Panc1 (cell line): ENCODE results near the gene THBS2. TPM values are rescaled to one million over a fixed set of nuclear protein-coding genes. Genes with fewer than 3 reads are reported as not detected.
"Not testable (repeated sequence)": the region's sequence is repeated elsewhere in the genome, so short reads cannot be mapped to it uniquely, and the experiment has no call there.

ENCODE experiments used
- ATAC-seq: fragments of 200-7000 bp; cut with Tn5 transposase; 2 replicates; pipeline ENCODE4 v1.9.1; 2020; ENCODE audit warnings: mild to moderate bottlenecking, moderate library complexity
- BruUV-seq: library from RNA; stranded (reverse); fragments of 400-500 nt; replicated peaks from 2 replicates; lab custom pipeline; 2021; lab: Mats Ljungman, UMichigan
- CTCF ChIA-PET: fragments of 300-600 bp; sonication (Branson Sonifier 250); formaldehyde crosslinking; loops from one replicate; lab custom pipeline; 2022; ENCODE audit warnings: antibody characterized with exemption; lab: Charles Lee
- POLR2A ChIA-PET: fragments of 300-600 bp; sonication (Branson Sonifier 250); formaldehyde crosslinking; loops from one replicate; lab custom pipeline; 2022; ENCODE audit warnings: antibody characterized with exemption; lab: Charles Lee
- DNase-seq: peaks from one replicate; pipeline ENCODE4 v3.0.0-alpha.2; 2010; ENCODE audit warnings: low read depth, low spot score
- H3K27ac ChIP-seq: 2 replicates; pipeline ENCODE4 v1.5.1; 2011; ENCODE audit warnings: mild to moderate bottlenecking, low read length, inconsistent platforms
- H3K27me3 ChIP-seq: fragments of 200-500 bp; sonication (Bioruptor generic); 2 replicates; pipeline ENCODE4 v1.6.0; 2014; ENCODE audit warnings: low read length, inconsistent platforms; ENCODE audit not compliant: control insufficient read depth, insufficient read depth
- H3K36me3 ChIP-seq: fragments of 200-500 bp; sonication (Bioruptor generic); 2 replicates; pipeline ENCODE4 v1.5.1; 2014; ENCODE audit warnings: inconsistent platforms, mild to moderate bottlenecking, low read length, moderate library complexity; ENCODE audit not compliant: control insufficient read depth, insufficient read depth
- H3K4me1 ChIP-seq: 2 replicates; pipeline ENCODE4 v1.5.1; 2011; ENCODE audit warnings: inconsistent platforms, mild to moderate bottlenecking, low read length, moderate library complexity; ENCODE audit not compliant: control insufficient read depth, insufficient read depth
- H3K4me3 ChIP-seq, 2 experiments: 2 replicates each; pipeline ENCODE4 v1.5.1; 2011 to 2012; ENCODE audit warnings: low read depth in 2 of 2, low read length in 2 of 2, mild to moderate bottlenecking in 2 of 2, inconsistent platforms in 1 of 2, moderate library complexity in 1 of 2
- H3K9me3 ChIP-seq: fragments of 200-500 bp; sonication (Bioruptor generic); 2 replicates; pipeline ENCODE4 v1.5.1; 2014; ENCODE audit warnings: low read depth, mild to moderate bottlenecking, inconsistent platforms, low read length, moderate library complexity; ENCODE audit not compliant: control insufficient read depth, insufficient read depth
- POLR2AphosphoS5 ChIP-seq: IDR thresholded peaks from 2 replicates; pipeline ENCODE4 v1.6.1; 2012; ENCODE audit warnings: mild to moderate bottlenecking, low read depth, low read length, moderate library complexity
- SIN3A ChIP-seq: IDR thresholded peaks from 2 replicates; pipeline ENCODE4 v1.6.1; 2012; ENCODE audit warnings: low read depth, mild to moderate bottlenecking, low read length, moderate library complexity, borderline replicate concordance; ENCODE audit not compliant: insufficient read depth
- TCF7L2 ChIP-seq: IDR thresholded peaks from 2 replicates; pipeline ENCODE4 v1.6.1; 2011; ENCODE audit warnings: mild to moderate bottlenecking, low read depth, low read length, inconsistent platforms
- in situ Hi-C: cut with HindIII; loops from 2 replicates; pipeline ENCODE4 v1.10.0; 2016; ENCODE audit warnings: low sequenced_read_pairs, low pct_unique_long_range_greater_than_20kb
- intact Hi-C: fragments of 100-400 bp; cut with micrococcal nuclease; formaldehyde crosslinking; loops from one replicate; pipeline ENCODE4 v1.10.0; 2022; ENCODE audit not compliant: unreplicated experiment
- total RNA-seq: library from RNA; stranded (reverse); gene quantifications from one replicate; pipeline ENCODE4 v1.2.1, GENCODE V29; 2021; ENCODE audit not compliant: unreplicated experiment
- TF ChIP-seq, protein P1 (sequence below), 2 experiments: IDR thresholded peaks; 2 replicates each; pipeline ENCODE4 v1.6.1; 2011 to 2012; ENCODE audit warnings: low read depth in 2 of 2, control low read depth in 1 of 2, low read length in 1 of 2, mild to moderate bottlenecking in 1 of 2, moderate library complexity in 1 of 2; ENCODE audit not compliant: insufficient read depth in 1 of 2
- TF ChIP-seq, protein P2 (sequence below): fragments of 450-650 bp; IDR thresholded peaks from 2 replicates; pipeline ENCODE4 v1.5.1; 2017; ENCODE audit warnings: mild to moderate bottlenecking

Gene THBS2
- total RNA-seq, 1 experiment from 2014 or later = 0.05 TPM

DNA sequence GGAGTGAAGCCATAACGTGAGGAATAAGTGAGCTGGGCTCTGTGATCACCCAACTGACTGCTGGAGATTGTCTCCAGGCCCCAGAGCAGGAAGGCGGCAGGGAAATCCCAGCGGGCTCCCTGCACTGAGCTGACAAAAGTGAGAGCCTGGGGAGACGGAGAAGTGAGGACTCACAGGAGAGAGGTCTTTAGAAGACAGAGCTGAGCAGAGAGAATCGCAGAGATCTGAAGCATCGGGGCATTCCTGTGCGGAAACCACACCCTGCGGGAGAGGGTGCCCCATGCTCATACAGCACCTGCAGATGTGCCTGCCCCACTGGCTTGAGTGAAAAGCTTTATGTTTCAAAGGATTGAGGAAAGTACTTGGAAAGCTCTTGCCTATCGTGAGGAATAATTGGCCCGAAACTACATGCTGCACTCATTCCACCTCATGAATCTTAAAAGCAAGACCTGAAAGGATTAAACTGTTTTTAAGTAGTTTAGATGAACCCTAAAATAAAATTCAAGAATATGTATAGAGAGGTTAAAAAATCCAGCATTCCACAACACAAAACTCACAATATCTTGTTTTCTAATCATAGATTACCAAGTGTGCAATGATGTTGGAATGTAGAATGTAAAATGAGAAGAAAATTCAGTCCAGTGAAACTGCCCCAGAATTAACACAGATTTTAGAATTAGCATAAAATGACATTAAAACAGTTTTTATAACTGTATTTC lies 17.7 kb upstream of the THBS2 start:
- Histone ChIP-seq H3K27ac (no peak overlapping the region), H3K4me1 (no peaks in the 10 kb centered on the region), H3K36me3 (no peaks in the 10 kb centered on the region), H3K4me3 (no peak overlapping the region), H3K27me3 (no peaks in the 10 kb centered on the region), H3K9me3 (no peaks in the 10 kb centered on the region)
- intact Hi-C loops = no loop called here
- in situ Hi-C loops = no loop called here
- BruUV-seq = no TSS peak
- ChIA-PET CTCF (no interaction called here), POLR2A (no interaction called here)
- DNase-seq (no peak), ATAC-seq (no peak)
- no peak for TF ChIP-seq POLR2AphosphoS5

DNA sequence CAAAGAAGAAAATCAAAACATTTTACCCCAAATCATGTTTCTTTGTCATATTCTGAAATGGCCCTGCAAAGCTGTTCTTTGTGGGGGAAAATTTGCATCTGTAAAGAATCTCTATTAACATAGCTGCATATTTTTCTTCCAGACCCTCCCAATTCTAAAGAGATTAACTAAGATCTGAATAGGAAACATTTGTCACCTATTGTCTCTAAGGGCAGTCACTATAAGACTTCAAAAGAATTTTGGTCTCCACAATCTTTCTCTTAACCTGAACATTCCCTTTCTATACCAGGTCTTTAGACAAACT lies 16.4 kb upstream of the THBS2 start:
- ATAC-seq, POLR2A ChIA-PET, H3K4me3 ChIP-seq, intact Hi-C loops, CTCF ChIA-PET, H3K4me1 ChIP-seq, H3K27ac ChIP-seq, in situ Hi-C loops, H3K27me3 ChIP-seq, BruUV-seq, H3K36me3 ChIP-seq, H3K9me3 ChIP-seq, DNase-seq: not testable (repeated sequence)

DNA sequence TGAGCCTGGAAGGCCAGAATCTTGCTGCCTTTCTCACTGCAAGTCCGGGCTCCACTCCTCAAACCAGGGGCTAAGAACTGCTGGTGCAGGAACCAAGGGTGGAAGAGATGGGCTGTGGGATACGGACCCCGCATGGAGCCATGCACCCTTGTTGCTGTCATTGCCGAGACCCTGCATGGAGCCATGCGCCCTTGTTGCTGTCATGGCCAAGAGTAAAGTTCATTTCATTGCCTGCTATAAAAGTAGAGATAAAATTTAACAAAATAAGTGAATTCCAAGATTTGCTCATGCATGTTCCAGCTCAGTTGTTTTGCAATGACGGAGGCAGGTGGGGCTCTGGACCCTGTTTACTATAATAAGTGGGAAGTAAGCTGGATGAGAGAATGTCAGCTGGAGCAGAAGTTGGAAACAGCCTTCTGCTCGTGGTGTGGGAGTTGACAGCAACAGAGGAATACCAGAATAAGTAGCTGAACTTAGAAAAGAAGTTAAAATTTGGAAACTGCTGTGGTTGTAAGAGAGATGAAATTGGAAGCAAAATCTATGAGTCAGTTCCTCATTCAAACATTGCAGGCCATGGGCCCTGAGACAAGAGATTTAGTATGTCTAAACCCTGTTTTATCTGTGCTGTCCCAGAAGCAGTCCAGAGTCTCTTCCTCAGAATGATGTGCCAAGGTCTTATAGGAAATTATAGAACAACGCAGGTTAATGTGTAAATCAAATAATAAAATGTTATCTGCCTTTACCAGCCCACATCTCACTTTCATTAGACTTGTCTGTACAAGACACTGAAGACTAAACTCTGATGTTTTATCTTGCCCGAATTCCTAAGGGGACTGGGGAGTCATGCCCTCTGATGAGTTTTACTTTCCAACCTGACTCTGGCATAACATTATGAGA lies 15.8 kb upstream of the THBS2 start:
- CTCF ChIA-PET = no interaction called here
- Histone ChIP-seq H3K36me3 (no peaks in the 10 kb centered on the region), H3K9me3 (no peaks in the 10 kb centered on the region), H3K27me3 (no peaks in the 10 kb centered on the region), H3K4me1 (no peaks in the 10 kb centered on the region), H3K27ac (no peak overlapping the region), H3K4me3 (no peak overlapping the region)
- DNase-seq (no peak), ATAC-seq (no peak)
- intact Hi-C loops (no loop called here), in situ Hi-C loops (no loop called here)
- TF ChIP-seq SIN3A (no peak), TCF7L2 (no peak), POLR2AphosphoS5 (no peak)
- TF ChIP-seq, protein P1, sequence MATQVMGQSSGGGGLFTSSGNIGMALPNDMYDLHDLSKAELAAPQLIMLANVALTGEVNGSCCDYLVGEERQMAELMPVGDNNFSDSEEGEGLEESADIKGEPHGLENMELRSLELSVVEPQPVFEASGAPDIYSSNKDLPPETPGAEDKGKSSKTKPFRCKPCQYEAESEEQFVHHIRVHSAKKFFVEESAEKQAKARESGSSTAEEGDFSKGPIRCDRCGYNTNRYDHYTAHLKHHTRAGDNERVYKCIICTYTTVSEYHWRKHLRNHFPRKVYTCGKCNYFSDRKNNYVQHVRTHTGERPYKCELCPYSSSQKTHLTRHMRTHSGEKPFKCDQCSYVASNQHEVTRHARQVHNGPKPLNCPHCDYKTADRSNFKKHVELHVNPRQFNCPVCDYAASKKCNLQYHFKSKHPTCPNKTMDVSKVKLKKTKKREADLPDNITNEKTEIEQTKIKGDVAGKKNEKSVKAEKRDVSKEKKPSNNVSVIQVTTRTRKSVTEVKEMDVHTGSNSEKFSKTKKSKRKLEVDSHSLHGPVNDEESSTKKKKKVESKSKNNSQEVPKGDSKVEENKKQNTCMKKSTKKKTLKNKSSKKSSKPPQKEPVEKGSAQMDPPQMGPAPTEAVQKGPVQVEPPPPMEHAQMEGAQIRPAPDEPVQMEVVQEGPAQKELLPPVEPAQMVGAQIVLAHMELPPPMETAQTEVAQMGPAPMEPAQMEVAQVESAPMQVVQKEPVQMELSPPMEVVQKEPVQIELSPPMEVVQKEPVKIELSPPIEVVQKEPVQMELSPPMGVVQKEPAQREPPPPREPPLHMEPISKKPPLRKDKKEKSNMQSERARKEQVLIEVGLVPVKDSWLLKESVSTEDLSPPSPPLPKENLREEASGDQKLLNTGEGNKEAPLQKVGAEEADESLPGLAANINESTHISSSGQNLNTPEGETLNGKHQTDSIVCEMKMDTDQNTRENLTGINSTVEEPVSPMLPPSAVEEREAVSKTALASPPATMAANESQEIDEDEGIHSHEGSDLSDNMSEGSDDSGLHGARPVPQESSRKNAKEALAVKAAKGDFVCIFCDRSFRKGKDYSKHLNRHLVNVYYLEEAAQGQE (IDR thresholded peaks at IDR 0.05; ENCODE audit: insufficient read depth in 1 of 2, low read depth in 2 of 2, low read length in 1 of 2) = no peak
- TF ChIP-seq, protein P2, sequence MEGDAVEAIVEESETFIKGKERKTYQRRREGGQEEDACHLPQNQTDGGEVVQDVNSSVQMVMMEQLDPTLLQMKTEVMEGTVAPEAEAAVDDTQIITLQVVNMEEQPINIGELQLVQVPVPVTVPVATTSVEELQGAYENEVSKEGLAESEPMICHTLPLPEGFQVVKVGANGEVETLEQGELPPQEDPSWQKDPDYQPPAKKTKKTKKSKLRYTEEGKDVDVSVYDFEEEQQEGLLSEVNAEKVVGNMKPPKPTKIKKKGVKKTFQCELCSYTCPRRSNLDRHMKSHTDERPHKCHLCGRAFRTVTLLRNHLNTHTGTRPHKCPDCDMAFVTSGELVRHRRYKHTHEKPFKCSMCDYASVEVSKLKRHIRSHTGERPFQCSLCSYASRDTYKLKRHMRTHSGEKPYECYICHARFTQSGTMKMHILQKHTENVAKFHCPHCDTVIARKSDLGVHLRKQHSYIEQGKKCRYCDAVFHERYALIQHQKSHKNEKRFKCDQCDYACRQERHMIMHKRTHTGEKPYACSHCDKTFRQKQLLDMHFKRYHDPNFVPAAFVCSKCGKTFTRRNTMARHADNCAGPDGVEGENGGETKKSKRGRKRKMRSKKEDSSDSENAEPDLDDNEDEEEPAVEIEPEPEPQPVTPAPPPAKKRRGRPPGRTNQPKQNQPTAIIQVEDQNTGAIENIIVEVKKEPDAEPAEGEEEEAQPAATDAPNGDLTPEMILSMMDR = no peak
- no TSS peak for BruUV-seq
- POLR2A ChIA-PET = no interaction called here
